NCI-H2227 treated with DMSO at 0.1 percent for 48 hours (cell line): ENCODE measurements around the gene ERI3.

Experiments used
- DNase-seq: peaks from one replicate; lab custom pipeline; 2025; lab: John Stamatoyannopoulos, UW

ERI3 gene

DNA sequence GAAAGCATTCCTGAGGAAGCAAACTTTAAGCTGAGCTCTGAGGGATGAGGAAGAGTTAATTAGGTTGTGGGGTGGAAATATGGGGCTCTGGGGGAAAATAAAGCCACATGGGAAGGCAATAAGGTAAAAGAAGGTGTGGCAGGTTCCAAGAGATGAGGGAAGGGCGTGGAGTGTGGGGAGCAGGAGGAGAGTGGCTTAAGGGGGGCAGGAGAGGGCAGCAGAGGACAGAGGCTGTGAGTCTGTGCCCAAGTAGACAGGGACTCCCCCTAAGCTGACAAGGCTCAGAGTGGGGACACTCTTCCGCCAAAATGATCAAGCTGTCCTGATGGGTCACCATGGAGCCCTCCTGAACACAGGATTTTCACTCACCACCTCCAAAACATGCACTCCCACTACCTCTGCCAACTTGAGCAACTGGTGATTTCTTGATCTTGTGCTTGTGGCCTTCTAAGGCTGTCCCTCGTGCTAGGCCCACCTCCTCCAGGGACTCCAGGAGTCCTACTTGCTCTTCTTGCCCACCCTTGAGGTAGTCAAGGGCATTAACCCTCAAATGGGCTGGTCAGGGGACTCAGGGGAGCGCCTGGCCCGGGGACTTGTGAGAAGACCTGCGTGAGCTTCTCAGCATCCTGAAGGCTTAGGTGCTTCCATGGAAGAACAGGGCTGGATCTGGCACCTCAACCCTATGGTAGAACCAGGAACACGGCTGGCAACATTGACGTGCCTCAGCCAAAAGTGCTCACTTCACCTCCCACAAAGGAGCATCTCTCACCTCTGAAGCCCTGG, 118.4 kb downstream of the ERI3 start:
- no peak for DNase-seq

DNA sequence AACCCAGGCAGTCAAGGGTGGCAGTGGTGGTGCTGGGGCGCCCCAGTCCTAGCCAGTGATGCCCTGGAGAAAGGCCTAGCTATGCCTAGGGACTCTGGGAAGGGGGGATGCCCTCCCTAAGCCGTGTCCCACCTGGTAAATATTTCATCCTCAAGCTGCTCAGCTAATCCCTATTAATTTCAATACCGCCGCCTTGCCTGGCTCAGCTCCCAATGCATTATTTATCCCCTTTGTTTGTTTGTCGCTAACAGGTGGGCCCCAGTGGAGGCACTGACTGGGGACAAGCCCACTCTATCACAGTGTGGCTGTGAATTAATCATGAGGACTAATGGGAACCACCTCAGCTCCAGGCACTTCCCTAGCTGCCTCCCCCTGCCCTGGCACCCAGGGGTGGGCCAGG, 119.2 kb downstream of the ERI3 start:
- no peak for DNase-seq

DNA sequence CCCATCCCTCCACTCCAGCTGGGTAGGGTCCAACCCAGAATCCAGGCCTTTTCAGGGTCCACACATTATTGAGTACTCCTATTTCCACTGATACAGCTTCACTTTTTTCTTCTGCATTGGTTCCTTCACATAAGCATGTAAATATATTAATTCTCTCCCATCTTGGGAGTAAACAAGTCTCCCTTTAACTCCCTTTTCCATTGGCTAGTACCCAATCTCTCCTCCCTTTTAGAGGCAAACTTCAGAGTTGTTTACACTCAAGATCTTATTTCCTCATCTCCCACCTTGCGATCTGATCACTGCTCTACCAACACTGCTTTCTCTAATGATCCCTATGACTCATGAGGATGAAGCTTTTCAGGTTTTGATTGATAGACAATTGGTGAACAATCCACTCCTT, 121.5 kb downstream of the ERI3 start:
- DNase-seq = no peak

DNA sequence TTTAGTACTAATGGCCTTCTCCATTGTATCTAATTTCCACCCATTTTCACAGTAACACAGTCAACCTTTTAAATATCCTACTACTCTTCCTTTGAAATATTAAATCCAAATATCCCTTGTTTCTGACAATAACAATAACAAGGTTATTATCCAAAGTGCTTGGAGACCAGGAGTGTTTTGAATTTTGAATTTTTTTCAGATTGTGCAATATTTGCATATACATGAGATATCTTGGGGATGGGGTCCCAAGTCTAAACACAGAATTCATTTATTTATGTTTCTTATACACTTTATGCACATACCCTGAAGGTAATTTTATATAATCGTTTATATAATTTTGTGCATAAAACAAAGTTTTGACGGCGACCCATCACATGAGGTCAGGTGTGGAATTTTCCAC, 124.3 kb downstream of the ERI3 start:
- no peak for DNase-seq

DNA sequence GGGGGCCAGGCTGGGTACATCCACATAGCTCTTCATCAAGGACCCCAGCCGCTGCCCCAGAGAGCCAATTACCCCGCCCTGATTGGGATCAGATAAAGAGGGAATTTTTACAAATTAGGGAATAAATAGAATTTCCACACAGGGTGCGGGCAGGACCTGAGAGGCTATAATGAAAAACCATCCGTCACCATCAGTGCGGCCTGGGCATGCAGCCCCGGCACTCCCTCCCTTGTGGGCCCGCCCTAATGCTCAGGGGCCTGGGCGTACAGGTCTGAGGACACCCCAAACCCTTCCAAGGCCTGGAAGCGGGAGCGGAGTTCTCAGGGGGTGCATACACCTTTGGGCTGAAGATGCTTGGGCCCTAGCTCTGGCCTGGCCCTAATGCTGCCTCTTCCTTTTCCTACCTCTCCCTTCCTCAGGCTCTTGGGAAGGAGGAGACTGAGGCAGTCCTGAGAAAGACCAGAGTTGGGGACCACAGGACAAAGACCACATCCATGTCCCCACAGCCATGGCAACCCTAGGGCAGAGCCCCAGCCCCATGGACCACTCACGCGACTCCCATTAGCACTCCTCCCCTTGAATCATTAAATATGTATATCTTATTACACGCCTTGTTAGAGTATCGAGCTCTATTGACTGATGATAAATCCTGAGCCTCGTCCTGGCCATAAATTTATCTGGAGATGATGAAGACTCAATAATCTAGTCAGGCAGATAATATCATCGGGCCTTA, 125.5 kb downstream of the ERI3 start:
- no peak for DNase-seq

DNA sequence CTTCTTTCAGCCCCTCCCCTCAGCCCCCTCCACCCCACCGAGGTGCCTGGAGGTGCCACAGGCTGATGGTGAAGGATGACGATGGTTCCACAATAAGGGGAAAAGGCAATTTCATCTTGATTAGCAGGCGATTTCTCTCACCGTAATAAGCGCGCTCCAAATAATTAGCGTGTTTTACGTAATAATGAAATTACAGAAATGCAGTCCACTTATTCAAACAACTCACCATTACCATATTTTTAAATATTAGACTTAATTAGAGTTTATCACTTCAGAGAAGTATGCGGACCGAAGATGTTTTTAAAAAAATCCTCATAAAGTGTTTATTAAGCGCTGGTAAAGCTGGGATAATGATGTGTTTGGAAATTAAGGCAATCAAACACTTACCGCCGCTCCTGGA, 126.8 kb downstream of the ERI3 start:
- DNase-seq = no peak

GRCh38 chr1:44227211-44227610, 127.8 kb downstream of the ERI3 start:
- no peak for DNase-seq

GRCh38 chr1:44225761-44226160, 129.3 kb downstream of the ERI3 start:
- no peak for DNase-seq

GRCh38 chr1:44223187-44223610, 131.9 kb downstream of the ERI3 start:
- DNase-seq = no peak

DNA sequence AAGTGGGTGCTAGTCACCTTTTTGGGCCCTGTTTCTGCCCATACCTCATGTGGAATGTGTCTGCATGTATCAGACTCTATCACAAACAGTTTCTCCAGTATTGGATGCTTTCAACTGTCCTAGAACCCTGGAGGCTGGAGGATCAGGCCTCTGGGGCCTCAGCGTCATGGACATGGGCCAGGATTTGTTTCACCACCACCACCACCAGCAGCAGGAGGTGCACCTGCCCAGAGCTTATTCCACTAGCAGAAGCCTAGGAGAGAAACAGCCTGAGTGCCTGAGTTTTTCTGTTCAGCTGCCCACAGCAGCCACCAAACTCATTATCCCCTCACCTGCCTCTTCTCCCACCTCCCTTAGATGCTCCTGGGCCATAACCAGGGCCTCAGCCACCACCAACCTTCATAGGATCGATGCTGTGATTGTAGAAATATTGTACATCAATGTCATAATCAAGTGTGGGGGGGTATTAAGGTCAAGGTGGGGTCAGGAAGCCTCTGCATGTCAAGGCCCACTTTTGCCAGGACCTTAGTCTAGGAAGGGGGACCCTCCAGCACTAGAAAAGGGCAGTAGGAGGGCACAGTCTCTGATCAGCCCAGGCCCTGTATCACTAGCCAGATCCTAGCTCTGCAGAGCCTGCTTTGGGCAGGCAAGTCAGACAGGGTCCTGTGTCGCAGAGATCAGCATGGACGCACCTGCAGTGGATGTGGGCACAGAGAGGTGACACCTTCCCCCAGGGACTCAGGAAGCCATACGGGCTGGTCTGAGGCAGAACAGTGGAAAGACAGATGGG, 132.5 kb downstream of the ERI3 start:
- no peak for DNase-seq

DNA sequence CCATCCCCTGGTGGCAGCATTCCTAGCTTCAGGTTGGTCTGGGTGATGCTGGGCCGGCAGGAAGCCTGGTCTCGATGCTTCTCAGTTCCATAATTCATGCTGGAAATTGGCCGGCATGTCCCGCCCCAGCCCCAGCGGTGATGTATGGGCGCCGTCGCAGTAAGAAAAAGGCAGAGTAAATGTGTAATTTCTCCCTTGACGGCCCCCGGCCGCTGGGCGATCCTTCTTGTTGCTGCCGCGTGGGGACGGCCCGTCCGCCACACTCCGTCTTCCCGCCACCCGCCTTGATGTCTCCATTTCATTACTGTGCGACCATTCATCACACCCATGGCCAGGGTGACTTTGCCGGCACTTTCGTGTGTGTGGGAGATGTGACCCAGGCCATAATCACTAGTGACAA, 133.3 kb downstream of the ERI3 start:
- DNase-seq = no peak

DNA sequence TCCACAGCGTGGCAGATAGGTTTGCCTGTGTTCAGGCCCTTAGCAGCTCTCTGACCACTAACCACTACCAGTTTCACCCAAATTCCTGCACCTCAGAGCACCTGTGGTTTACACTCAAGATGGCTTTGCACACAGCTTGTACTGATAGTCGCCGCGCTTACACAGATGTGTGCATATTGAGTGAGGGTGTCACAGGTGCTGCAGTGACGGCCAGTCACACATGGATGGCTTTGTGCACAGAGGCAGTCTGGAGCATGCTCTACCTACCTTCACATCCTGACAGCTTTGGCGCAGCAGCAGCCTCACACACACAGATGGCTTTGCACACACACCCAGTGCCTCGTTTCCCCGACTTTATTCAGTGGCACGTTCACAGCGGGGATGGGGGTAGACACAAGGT, 134.3 kb downstream of the ERI3 start:
- DNase-seq = no peak

DNA sequence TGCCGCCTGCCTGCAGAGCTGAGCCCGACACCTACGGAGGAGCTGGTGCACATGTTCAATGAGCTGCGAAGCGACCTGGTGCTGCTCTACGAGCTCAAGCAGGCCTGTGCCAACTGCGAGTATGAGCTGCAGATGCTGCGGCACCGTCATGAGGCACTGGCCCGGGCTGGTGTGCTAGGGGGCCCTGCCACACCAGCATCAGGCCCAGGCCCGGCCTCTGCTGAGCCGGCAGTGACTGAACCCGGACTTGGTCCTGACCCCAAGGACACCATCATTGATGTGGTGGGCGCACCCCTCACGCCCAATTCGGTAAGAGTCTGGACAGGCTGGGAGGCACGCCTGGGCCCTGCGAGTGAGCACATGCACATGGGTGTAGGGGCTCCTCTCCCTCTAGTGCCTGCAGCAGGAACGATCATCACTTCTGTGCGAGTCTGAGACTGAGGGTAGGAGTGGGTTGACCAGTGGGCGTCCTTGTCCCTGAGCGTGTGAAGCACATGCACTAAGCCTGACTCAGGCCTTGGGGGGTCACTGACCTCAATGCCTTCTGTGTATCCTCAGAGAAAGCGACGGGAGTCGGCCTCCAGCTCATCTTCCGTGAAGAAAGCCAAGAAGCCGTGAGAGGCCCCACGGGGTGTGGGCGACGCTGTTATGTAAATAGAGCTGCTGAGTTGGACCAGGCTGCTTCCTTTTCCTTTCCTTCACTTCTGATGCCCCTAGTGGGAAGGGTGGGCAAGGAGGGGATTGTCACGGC, 134.9 kb downstream of the ERI3 start:
- no peak for DNase-seq

GRCh38 chr1:44219301-44219626, 135.8 kb downstream of the ERI3 start:
- no peak for DNase-seq

DNA sequence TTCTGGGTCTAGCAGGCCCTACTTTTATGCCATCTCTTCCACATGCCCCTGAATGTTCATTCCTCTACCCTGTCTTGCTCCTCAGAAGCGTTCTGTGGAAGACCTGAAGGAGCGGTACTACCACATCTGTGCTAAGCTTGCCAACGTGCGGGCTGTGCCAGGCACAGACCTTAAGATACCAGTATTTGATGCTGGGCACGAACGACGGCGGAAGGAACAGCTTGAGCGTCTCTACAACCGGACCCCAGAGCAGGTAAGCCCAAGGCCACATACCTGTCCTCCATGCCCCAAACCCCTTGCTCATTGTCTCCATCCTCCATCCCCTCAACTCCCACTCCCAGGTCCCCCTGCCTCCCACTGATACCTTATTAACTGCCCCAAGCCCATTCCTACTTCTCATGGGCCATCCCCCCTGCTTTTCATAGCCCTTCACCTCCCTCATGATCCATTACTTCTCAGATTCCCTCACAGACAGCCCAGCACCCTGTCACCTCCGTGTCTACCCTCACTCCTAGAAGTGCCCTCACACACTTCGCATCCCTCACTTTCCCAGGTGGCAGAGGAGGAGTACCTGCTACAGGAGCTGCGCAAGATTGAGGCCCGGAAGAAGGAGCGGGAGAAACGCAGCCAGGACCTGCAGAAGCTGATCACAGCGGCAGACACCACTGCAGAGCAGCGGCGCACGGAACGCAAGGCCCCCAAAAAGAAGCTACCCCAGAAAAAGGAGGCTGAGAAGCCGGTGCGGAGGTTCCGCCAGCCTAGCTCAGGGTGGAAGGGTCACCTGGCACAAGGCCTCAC, 136.4 kb downstream of the ERI3 start:
- DNase-seq = no peak

DNA sequence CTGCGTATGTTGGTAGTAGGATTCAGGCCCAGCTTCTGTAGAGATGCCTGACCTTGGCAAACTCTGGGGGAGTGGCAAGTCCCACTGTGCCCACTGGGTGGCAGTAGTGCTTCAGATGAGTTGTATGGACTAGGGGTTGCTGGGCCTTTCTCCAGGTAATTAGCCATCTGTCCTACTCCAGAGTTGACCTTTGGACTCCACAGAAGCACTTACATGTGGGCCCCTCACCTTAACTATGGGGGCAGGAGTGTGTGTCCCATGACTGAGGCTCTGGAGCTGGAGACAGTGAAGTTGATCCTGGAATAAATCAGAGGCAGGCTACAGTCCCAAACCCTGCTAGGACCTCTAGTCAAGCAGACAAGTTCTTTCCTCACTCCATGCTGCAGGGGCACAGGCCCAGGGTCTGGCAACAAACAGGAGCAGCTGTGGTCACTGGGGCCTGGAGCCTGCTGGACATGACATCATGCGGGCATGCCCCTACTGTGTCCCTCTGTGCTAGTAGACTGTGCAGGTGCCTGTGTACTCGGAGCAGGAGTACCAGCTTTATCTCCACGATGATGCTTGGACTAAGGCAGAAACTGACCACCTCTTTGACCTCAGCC, 137.1 kb downstream of the ERI3 start:
- DNase-seq = peak; percentile 53

GRCh38 chr1:44213222-44214112, 141.6 kb downstream of the ERI3 start, which contains the start of gene DMAP1:
Gene DMAP1, plus strand, starts transcription at chr1:44213471. Its CDS starts 283 bp downstream, at chr1:44213754.
- peak; percentile 88 for DNase-seq

DNA sequence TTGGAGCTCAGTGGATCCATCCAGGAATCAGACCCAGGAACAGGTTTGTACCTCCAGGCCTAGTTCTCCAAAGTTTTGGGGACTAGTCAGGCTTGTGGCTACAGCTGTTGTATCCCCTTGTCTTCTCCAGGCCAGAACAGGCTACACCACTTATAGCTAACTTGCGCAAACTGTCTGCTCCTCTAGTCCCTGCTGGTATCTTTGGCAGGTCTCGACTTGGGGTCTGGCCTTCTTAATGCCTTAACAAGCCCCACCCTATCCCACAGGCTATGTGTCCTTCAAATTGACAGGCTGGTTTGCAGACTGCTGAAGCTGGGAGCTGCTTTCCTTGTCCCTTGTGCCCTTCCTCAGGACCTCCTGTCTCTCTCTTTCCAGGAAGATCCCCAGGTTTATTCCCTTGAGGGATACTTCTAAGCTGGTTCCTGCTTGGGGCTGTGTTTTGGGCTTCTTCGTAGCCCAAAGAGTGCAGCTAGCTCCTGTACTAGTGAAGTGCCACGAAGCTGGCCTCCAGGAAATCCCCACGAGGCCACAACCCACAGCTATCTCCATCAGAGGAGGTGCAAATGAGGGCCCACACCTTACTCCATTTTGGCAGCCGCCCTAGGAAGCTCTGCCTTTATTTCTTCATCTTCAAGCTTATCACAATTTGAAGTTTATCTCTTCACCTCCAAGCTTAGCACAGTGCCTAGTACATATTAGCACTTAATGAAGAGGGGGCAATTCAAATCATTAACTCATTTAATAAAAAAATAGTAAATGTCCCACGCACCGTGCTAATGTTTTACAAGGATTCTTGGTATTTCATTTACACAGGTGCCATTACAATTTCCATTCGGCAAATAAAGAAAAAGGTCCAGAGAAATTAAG, 142.5 kb downstream of the ERI3 start:
- no peak for DNase-seq

GRCh38 chr1:44210595-44210994, 144.5 kb downstream of the ERI3 start:
- no peak for DNase-seq
